Esophagus mucosa (tissue), 1 donor: Measurements from ENCODE around the gene CBX3. TPM values are rescaled to one million over a fixed set of nuclear protein-coding genes. Genes with fewer than 3 reads are reported as not detected.
"Not testable (repeated sequence)": the region's sequence is repeated elsewhere in the genome, so short reads cannot be mapped to it uniquely, and the experiment has no call there.

ENCODE experiments used
- ATAC-seq: fragments of 200-7000 bp; cut with Tn5 transposase; one replicate; pipeline ENCODE4 v1.9.1; 2020
- total RNA-seq: library from RNA; stranded (reverse); gene quantifications from one replicate; pipeline ENCODE4 v1.2.4, GENCODE V29; 2023
- donor health status: DM: yes; HTN: yes; CAD: no.

The CBX3 gene
- 61.4 TPM for total RNA-seq

DNA sequence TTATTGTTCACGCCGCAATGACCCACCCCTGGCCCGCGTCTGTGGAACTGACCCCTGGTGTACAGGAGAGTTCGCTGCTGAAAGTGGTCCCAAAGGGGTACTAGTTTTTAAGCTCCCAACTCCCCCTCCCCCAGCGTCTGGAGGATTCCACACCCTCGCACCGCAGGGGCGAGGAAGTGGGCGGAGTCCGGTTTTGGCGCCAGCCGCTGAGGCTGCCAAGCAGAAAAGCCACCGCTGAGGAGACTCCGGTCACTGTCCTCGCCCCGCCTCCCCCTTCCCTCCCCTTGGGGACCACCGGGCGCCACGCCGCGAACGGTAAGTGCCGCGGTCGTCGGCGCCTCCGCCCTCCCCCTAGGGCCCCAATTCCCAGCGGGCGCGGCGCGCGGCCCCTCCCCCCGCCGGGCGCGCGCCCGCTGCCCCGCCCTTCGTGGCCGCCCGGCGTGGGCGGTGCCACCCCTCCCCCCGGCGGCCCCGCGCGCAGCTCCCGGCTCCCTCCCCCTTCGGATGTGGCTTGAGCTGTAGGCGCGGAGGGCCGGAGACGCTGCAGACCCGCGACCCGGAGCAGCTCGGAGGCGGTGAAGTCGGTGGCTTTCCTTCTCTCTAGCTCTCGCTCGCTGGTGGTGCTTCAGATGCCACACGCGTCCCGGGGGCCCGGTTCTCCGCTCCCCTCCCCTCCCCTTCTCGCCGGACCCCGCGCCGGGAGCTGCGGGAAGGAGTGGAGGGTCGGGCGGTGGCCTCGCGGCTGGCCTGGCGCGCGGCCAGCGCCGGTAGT is at the start of gene CBX3:
Gene CBX3, plus strand, starts transcription at position 499 of the 772 bp plus-strand sequence. CDS start 1,254 bp downstream, outside the sequence.
- ATAC-seq: peak; percentile 75

DNA sequence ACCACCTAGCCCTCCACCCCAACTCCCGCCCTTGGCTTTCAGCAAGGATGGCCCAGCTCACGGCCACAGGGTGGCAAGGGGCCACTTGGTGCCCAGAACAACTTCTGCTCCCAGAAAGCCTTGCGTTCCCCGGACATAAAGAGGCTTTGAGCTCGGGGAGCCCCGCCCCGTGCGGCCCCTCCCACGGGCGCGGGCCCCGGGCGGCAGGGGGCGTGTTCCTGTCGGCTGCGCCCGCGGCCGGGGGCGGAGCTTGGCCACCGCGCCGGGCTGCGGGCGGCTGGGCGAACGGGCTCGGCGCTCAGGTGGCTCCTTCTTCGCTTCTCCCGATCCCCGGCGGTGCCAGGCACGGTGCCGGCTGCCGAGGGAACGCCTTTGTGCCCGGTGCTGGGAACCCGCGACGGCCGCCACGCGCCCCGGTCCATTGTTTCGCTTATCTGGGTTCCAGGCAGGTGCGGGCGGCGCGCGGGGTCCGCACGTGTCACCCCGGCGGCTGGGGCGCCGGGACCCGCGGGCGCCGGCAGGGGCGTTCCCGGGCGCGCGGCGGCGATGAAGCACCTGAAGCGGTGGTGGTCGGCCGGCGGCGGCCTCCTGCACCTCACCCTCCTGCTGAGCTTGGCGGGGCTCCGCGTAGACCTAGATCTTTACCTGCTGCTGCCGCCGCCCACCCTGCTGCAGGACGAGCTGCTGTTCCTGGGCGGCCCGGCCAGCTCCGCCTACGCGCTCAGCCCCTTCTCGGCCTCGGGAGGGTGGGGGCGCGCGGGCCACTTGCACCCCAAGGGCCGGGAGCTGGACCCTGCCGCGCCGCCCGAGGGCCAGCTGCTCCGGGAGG is 49.4 kb upstream of the CBX3 start, which contains the start of gene NFE2L3:
Gene NFE2L3, plus strand, starts transcription at position 246 of the 829 bp plus-strand sequence. Its CDS starts 301 bp downstream, at position 547.
- ATAC-seq: peak; percentile 86

DNA sequence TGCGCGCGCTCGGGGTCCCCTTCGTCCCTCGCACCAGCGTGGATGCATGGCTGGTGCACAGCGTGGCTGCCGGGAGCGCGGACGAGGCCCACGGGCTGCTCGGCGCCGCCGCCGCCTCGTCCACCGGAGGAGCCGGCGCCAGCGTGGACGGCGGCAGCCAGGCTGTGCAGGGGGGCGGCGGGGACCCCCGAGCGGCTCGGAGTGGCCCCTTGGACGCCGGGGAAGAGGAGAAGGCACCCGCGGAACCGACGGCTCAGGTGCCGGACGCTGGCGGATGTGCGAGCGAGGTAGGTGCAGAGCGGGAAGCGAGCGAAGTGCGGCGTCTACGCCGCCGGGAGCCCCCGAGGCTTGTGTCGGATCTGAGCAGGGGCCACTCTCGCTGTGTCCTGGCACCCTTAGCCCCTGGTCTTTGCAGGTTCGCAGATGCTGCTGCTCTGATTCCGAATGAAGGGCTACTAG is 48.7 kb upstream of the CBX3 start:
- peak; percentile 20 for ATAC-seq

DNA sequence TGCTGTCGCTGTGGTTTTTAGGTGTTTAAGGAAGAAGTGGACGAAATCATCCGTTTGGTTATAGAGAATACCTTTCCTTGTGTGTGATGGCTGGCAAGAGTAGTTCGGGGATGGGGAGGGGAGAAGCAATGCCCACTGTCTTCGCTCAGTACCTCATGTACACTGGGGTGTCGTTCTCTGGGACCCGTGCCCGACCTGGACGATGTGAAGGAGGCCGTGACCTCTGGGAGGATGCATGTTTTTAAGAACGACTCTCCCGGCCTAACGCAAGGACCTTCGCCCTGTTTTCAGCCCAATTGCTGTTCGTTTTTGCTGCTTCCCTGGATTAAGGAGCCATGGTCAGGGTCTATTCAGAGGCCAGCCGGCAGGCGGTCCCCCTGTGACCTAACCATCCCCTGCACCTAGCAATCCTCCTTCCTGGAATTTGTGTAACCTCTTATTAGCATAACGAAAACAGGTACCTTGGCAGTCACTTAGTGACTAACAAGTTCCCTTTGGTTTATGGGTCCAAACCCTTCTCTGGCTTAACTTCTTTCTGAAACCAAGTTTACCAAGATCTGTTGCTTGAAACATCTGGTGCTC is 48.2 kb upstream of the CBX3 start:
- no peak for ATAC-seq

DNA sequence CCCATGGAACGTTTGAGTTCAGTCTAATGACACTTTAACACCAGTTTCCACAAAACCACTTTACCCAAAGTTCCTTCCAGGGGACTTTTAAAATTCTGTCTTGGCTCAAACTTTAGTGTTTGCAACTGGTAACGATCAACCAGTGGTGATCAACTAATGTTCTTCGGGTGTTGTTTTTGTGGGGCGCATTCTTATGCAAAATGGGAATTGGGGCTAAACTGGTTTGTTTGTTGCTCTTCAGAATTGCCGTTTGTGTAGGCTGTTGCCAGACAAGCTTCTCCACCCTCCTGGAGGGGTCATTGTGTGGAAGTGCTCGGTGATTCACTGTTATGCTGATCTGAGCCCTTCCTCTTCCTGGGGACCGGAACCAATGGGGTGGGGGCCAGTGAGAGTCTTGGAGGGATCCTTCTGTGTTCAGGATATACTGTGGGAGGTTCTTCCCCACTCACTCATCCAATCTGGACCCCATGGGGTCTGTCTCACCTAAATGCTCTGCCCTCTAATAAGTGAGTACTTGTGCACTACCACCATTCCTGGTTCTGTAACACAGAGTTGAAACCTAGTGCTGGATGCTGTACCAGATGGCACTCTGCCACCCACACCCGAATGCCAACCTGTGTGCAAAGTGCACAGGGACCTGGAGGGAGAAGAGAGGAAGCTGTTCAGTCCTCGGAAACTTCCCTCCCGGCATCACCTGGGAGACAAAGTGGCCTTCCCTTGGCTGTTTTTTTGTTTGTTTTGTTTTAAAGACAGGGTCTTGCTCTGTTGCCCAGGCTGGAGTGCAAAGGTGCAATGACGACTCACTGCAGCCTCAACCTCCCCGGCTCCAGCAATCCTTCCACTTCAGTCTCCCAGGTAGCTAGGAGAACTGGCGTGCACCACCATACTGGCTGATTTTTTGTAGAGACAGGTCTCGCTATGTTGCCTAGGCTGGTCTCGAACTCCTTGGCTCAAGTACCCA is 47.4 kb upstream of the CBX3 start:
- peak; percentile 55 for ATAC-seq

DNA sequence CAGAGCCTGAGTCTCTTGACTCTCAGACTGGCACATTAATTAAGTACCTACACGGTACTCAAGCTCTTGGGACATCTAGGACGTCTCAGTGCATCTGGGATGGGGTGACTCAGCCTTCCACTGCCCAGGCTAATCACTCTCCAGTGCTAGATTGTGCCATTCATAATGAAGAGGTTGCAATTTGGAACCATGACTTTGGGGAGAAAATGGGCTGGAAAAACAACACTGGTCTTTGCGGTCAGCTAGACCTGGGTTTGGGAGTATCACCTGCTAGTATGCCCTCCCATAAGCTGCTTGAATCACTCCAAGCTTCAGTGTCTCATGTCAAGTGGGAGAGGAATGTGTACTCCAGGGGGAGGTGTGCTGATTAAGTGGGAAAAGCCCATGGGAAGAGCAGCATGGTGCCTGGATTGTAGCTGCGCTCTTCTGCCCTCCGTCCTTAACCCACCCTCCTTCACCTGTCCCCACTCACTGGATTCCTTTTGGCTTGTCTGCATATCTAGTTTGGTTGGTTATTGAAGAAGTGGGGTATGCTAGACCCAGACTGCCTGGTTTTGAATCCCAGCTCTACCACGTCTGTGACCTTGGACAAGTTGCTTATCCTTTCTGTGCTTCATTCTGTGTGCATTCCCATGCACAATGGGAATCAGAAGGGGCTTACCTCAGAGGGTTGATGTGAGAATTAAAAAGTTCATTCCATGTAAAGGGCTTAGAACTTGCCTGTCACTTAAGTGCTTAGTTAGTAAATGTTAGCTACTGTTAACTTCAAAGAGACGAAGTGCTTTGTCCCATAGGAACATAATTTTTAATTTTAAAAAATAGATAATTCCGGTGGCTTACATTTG is 45.8 kb upstream of the CBX3 start:
- peak; percentile 32 for ATAC-seq

DNA sequence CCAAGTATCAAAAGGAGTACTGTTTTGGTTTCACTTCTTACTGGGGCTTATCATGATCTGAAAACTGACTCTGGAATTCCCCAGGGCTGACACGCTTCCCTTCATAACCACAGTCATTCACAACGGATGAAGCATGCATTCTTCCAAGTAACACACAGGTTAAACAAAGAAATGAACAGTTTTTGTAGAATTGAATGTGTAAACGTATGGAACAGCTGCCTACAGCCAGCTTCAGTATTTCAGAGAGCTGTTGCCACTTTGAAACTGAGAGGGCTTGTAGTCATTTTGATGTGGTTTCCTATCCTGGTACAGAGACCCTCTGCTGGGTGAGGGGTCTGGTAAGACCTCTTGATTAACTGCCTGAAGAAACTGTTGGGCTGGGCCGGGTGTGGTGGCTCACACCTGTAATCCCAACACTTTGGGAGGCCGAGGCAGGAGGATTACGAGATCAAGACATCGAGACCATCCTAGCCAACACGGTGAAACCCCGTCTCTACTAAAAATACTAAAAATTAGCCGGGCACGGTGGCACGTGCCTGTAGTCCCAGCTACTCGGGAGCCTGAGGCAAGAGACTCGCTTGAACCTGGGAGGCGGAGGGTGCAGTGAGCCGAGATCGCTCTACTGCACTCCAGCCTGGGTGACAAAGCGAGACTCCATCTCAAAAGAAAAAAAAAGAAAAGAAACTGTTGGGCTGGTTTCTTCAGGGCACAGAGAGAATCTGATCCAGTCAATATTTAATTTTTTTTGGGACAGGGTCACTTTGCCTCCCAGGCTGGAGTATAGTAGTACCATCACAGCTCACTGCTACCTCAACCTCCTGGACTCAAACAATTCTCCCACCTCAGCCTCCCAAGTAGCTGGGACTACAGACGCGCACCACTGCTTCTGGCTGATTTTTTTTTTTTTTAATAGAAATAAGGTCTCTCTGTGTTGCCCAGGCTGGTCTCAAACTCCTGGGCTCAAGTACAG is 44.8 kb upstream of the CBX3 start:
- no peak for ATAC-seq

DNA sequence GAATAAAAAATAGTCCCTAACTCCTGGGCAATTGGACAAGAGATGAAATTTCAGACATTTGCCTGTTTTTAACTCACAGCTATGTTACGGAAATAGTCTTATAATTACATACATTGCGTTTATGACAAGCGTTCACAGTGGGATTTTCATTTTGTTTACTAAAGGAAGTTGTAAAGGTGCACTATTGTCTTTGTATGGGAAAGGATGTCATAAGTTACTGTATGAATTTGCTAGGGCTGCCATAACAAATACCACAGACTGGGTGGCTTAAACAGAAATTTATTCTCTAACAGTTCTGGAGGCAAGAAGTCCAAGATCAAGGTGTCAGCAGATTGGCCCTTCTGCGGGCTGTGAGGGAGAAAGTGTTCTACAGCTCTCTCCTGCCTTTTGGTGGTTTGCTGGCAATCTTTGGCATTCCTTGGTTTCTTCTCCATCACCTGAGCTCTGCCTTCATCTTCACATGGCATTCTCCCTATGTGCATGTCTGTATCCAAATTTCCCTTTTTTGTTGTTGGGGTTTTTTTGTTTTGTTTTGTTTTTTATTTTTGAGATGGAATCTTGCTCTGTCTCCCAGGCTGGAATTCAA is 43.9 kb upstream of the CBX3 start:
- ATAC-seq: no peak

DNA sequence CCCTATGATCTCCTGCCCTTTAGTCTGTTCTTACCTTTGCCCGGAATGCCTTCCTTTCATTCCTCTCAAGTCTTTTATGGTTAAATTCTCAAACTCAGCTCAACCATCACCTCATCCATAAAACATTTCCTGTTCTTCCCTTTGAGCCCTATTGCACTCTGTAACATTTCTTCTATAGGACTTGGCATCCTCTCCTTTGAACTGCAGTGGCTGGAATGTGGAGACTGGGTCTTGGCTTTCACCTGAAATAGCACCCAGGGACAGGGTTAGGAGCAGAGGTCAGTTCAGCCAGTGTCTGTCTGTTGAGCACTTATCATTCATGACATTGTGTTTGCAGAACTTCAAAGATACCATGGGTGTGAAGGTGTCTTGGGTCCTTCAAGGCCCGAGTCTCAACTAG is 42.3 kb upstream of the CBX3 start:
- no peak for ATAC-seq

DNA sequence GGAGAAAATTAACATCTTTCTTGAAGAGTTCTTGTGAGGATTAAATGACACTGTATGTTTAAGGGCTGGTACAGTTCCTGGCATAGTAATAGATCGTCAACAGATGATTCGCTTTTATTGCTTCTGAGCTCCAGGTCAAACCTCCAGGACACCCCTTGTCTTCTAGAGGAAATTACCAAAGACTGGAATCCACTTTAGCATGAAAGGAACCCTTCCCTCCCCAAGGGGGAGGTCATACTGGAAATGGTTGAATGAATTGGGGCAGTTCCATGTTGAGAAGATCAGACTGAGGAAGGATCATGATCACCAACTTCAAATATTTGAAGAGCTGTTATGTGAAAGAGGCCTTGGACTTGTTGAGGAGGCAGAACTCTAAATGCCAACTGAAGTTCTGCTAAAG is 40.6 kb upstream of the CBX3 start:
- no peak for ATAC-seq

DNA sequence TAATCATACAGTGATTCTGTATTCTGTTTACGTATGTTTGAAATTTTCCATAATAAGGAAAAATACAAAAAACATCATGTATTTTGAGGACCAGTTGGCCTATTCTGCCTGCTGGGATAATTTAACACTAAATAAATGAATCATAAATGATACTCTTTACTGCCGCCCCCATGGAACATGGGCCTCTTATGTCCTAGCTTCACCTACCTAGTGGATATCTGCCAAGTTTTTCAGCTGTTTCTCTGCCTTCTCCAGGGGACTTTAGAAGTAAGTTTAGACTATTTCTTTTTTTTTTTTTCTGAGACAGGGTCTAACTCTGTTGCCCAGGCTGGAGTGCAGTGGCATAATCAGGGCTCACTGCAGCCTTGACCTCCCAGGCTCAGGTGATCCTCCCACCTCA is 39.1 kb upstream of the CBX3 start:
- no peak for ATAC-seq

DNA sequence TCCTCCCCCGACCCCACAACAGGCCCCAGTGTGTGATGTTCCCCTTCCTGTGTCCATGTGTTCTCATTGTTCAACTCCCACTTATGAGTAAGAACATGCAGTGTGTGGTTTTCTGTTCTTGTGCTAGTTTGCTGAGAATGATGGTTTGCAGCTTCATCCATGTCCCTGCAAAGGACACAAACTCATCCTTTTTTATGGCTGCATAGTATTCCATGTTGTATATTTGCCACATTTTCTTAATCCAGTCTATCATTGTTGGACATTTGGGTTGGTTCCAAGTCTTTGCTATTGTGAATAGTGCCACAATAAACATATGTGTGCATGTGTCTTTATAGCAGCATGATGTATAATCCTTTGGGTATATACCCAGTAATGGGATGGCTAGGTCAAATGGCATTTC is 37.7 kb upstream of the CBX3 start:
- not testable (repeated sequence) for ATAC-seq

DNA sequence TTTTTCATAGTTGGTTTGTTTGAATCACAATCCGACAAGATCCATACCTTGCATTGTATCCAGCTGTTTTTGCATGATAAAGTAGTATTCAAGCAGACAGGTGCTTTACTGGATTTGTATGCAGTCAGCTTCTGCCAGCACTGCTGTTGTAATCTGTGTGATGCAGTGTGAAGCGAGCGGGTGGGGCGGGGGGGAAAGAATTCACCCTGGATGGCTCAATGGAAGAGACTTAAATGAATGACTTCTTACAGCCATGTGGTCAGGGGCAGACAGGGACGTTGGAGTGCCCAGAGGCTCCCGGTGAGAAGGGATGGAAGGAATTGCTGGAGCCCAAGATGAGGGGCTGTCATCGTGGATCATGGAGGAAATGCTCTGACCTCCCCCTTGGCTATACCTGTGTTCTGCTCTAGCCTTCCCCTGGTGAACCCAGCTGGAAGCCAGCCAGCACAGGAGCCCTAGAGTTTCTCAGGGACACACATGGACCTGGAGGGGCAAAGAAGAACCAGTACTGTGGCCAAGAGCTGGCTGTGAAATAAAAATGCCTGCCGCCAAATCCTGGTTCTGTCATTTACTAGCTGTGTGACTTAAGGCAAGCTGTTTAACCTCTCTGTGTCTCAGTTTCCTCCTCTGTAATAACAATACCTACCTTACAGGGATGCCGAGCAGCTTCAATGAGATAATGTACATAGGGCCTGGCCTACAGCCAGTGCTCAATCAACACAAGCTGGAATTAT is 35.4 kb upstream of the CBX3 start:
- ATAC-seq: peak; percentile 26

DNA sequence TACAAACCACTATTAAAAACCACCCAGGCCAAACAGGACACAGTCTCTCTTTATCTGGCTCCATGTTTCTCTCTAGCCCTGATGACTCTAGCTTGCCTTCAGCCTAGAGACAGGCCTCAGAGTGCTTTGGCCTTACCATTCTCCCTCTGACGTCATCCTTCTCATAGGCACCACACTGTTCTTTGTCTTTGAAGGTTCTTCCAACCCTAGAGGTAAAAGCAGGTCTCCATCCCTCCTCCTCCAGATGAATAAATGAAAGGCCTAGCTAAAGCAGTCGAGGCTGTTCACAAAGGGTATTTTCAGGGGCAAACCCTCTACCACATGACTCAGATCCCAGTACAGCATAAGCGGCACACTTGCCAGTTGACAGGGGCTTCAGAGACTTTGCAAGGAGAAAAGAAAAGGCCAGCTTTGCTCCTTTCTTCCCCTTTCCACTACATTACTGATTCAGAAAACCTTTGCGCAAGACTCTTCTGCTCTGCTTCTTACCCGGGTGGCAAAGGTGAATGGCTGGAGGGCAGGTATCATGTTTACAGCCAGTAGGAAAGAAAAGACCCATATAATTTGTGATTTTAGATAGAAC is 34.8 kb upstream of the CBX3 start:
- ATAC-seq: peak; percentile 31

DNA sequence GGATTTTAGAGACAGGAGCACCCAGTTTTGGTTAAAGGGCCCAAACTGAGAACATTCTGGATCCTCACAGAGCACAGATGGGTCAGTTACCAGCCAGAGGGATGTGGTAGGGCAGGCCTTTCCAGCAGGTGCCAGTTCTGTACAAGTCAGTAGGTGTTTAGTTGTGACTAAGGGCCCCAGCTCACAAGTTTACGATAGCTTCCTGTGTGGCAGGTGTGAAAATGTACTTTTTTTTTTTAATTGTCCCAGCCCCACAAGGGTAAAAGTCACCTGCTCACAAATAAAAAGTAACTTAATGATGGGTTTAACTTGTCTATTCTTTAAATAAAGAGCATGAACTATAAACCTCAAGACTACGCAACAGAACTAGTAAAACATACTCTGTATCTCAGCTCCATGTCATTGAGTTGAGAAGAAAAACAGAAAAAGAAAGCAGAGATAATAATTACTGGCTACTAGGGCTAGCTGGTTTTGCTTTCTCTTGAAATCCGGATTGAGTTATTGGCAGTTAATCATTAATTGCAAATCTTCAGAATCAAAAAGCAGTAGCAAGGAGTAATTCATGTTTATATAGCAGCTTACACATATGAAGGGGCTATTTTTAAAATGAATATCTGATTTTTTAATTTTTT is 34.1 kb upstream of the CBX3 start:
- peak; percentile 88 for ATAC-seq

DNA sequence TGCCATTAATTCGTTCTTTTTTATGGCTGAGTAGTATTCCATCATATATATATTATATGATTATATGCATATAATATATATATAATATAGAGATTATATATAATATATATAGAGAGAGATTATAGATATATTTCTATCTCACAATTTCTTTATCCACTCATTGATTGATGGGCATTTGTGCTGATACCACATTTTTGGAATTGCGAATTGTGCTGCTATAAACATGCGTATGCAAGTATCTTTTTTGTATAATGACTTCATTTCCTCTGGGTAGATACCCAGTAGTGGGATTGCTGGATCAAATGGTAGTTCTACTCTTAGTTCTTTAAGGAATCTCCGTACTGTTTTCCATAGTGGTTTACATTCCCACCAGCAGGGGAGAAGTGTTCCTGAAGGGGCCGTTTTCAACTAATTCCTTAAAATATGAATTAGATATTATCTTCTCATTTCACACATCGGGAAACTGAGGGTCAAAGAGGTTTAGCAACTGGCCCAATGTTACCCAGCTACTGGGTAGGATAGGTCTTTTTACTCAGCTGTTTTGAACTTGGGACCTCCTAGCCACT is 33.0 kb upstream of the CBX3 start:
- no peak for ATAC-seq

DNA sequence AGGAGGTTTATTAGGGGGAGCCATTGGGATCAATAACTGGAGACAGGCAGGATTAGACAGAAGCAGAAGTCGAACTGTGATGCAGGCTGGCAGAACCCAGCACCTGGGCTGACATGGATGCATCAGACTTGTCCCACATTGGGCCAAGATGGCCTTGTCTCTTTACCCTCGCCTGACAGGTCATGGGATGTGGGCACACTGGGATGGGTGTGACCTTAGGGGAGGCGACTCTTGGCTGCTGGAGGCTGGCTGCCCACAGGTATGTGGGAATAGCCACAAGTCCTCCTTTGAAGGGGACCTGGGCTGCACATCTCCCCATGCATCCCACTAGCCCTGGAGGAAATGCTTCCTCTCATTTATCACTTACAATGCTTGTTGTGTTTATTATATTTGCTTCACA is 32.3 kb upstream of the CBX3 start:
- peak; percentile 21 for ATAC-seq
